ENCODE measurements around the gene CCR4. TPM values are rescaled to one million over a fixed set of nuclear protein-coding genes. Genes with fewer than 3 reads are reported as not detected.

Gene CCR4
- total RNA-seq, 2 donors from 2014 or later = 0.11 TPM; not detected in 1

- Mint-ChIP-seq H3K36me3 (ENCODE audit: low read depth) (no peaks in the 10 kb centered on the region), H3K4me1 (peaks cover 18% of the 10 kb centered on the region), H3K27ac (no peak overlapping the region), H3K4me3 (no peak overlapping the region), H3K27me3 (ENCODE audit: insufficient read depth) (no peaks in the 10 kb centered on the region), H3K9me3 (no peaks in the 10 kb centered on the region)
- H3K9ac ChIP-seq (ENCODE audit: extremely low read depth, low read length, poor library complexity, severe bottlenecking) = no peak overlapping the region
- WGBS, 2 experiments (ENCODE audit: insufficient coverage in 1 of 2, insufficient read length in 1 of 2) = 91% methylated on average over 5 to 6 of the region's 6 CpGs
- no peak overlapping the region for H3K4me3 ChIP-seq (ENCODE audit: low read length)
- no peaks in the 10 kb centered on the region for H3K4me1 ChIP-seq (ENCODE audit: control insufficient read depth, insufficient read depth, low read length)
- TF ChIP-seq CTCF (conservative IDR thresholded peaks at IDR 0.05) = no peak
- no peaks in the 10 kb centered on the region for H3K36me3 ChIP-seq (ENCODE audit: control insufficient read depth, insufficient read depth, low read length)
- DNase-seq = no peak
- H3K27me3 ChIP-seq (ENCODE audit: control insufficient read depth, insufficient read depth, low read length, poor library complexity, severe bottlenecking) = no peaks in the 10 kb centered on the region
- H3K9me3 ChIP-seq (ENCODE audit: control insufficient read depth, low read length) = no peaks in the 10 kb centered on the region
- H3K27ac ChIP-seq (ENCODE audit: low read depth, low read length) = no peak overlapping the region
These were observed 24.6 kb downstream of the CCR4 start for GRCh38 chr3:32975891-32976595.

- no peaks in the 10 kb centered on the region for H3K27me3 Mint-ChIP-seq (ENCODE audit: insufficient read depth)
- H3K36me3 Mint-ChIP-seq (ENCODE audit: low read depth) = no peaks in the 10 kb centered on the region
- Histone ChIP-seq H3K9ac (ENCODE audit: extremely low read depth, low read length, poor library complexity, severe bottlenecking) (no peak overlapping the region), H3K27me3 (ENCODE audit: control insufficient read depth, insufficient read depth, low read length, poor library complexity, severe bottlenecking) (no peaks in the 10 kb centered on the region), H3K27ac (ENCODE audit: low read depth, low read length) (no peak overlapping the region), H3K4me3 (ENCODE audit: low read length) (no peak overlapping the region), H3K9me3 (ENCODE audit: control insufficient read depth, low read length) (no peaks in the 10 kb centered on the region), H3K4me1 (ENCODE audit: control insufficient read depth, insufficient read depth, low read length) (no peaks in the 10 kb centered on the region), H3K36me3 (ENCODE audit: control insufficient read depth, insufficient read depth, low read length) (no peaks in the 10 kb centered on the region)
- H3K27ac Mint-ChIP-seq = no peak overlapping the region
- no peak overlapping the region for H3K4me3 Mint-ChIP-seq
- 72 to 75% methylated on average over 10 of the region's 10 CpGs for whole genome bisulfite sequencing, 2 experiments (ENCODE audit: insufficient coverage in 1 of 2, insufficient read length in 1 of 2)
- DNase-seq = no peak
- no peak for TF ChIP-seq CTCF (conservative IDR thresholded peaks at IDR 0.05)
- peaks cover 12% of the 10 kb centered on the region for H3K4me1 Mint-ChIP-seq
- H3K9me3 Mint-ChIP-seq = peaks cover under 1% of the 10 kb centered on the region
These were observed 26.4 kb downstream of the CCR4 start for GRCh38 chr3:32977861-32978260.

- H3K9ac ChIP-seq (ENCODE audit: extremely low read depth, low read length, poor library complexity, severe bottlenecking) = no peak overlapping the region
- H3K36me3 Mint-ChIP-seq (ENCODE audit: low read depth) = no peaks in the 10 kb centered on the region
- H3K4me3 ChIP-seq (ENCODE audit: low read length) = no peak overlapping the region
- no peaks in the 10 kb centered on the region for H3K4me1 ChIP-seq (ENCODE audit: control insufficient read depth, insufficient read depth, low read length)
- H3K9me3 Mint-ChIP-seq = peaks cover 1% of the 10 kb centered on the region
- H3K9me3 ChIP-seq (ENCODE audit: control insufficient read depth, low read length) = no peaks in the 10 kb centered on the region
- H3K4me3 Mint-ChIP-seq = no peak overlapping the region
- WGBS, 2 experiments (ENCODE audit: insufficient coverage in 1 of 2, insufficient read length in 1 of 2) = 89 to 96% methylated on average over 1 to 4 of the region's 5 CpGs
- no peak for TF ChIP-seq CTCF (conservative IDR thresholded peaks at IDR 0.05)
- H3K36me3 ChIP-seq (ENCODE audit: control insufficient read depth, insufficient read depth, low read length) = no peaks in the 10 kb centered on the region
- H3K4me1 Mint-ChIP-seq = peaks cover 11% of the 10 kb centered on the region
- H3K27ac ChIP-seq (ENCODE audit: low read depth, low read length) = no peak overlapping the region
- H3K27ac Mint-ChIP-seq = no peak overlapping the region
- H3K27me3 Mint-ChIP-seq (ENCODE audit: insufficient read depth) = no peaks in the 10 kb centered on the region
- DNase-seq = no peak
- H3K27me3 ChIP-seq (ENCODE audit: control insufficient read depth, insufficient read depth, low read length, poor library complexity, severe bottlenecking) = no peaks in the 10 kb centered on the region
These were observed 26.9 kb downstream of the CCR4 start for GRCh38 chr3:32978331-32978730.

Data from endodermal cell (in vitro differentiated cells).